HEK293 (cell line): ENCODE data around the gene ZNRF1.

Experiments used
- CTCF ChIA-PET: fragments of 350-600 bp; formaldehyde crosslinking; extraction: SDS; loops from one replicate; lab custom pipeline; 2021; ENCODE audit warnings: antibody characterized with exemption; lab: Yijun Ruan, JAX
- POLR2A ChIA-PET: fragments of 300-600 bp; formaldehyde crosslinking; extraction: SDS; loops from one replicate; lab custom pipeline; 2020; ENCODE audit warnings: antibody characterized with exemption, inconsistent platforms; lab: Yijun Ruan, JAX
- H3K27ac ChIP-seq: fragments of 200-500 bp; sonication (Bioruptor generic); 2 replicates; pipeline ENCODE4 v1.5.1; 2014; ENCODE audit warnings: low read depth, low read length, control low read depth, inconsistent platforms; ENCODE audit errors: extremely low read depth
- H3K36me3 ChIP-seq, 2 experiments: fragments of 200-500 bp in 1 of 2; sonication (Bioruptor generic) in 1 of 2; 1 replicate in 1 of 2; 2 replicates in 1 of 2; pipeline ENCODE4 v1.5.1; 2014 to 2017; ENCODE audit warnings: inconsistent platforms in 2 of 2, low read length in 2 of 2; ENCODE audit not compliant: control insufficient read depth in 2 of 2, insufficient read depth in 1 of 2
- H3K4me1 ChIP-seq: fragments of 200-500 bp; sonication (Bioruptor generic); 2 replicates; pipeline ENCODE4 v1.5.1; 2014; ENCODE audit warnings: mild to moderate bottlenecking, low read length, inconsistent platforms; ENCODE audit not compliant: control insufficient read depth, insufficient read depth
- H3K4me3 ChIP-seq: 2 replicates; pipeline ENCODE4 v1.5.1; 2011; ENCODE audit warnings: low read depth, mild to moderate bottlenecking, control low read depth, low read length, moderate library complexity
- H3K9me3 ChIP-seq: fragments of 200-500 bp; sonication (Bioruptor generic); 2 replicates; pipeline ENCODE4 v1.5.1; 2014; ENCODE audit warnings: low read depth, low read length, inconsistent platforms; ENCODE audit not compliant: control insufficient read depth, insufficient read depth
- EGR2 ChIP-seq: fragments of 450-650 bp; formaldehyde crosslinking; IDR thresholded peaks from 2 replicates; pipeline ENCODE4 v1.5.1; 2016; ENCODE audit warnings: low read depth, missing biosample characterization, missing genetic modification characterization
- HOXD13 ChIP-seq: sonication (generic); formaldehyde crosslinking; IDR thresholded peaks from 2 replicates; pipeline ENCODE4 v1.8.0; 2022; ENCODE audit warnings: missing genetic modification reagents, borderline replicate concordance
- KLF9 ChIP-seq: fragments of 450-650 bp; formaldehyde crosslinking; IDR thresholded peaks from 2 replicates; pipeline ENCODE4 v1.5.1; 2016; ENCODE audit warnings: missing biosample characterization, missing genetic modification characterization, low read depth
- SCRT1 ChIP-seq: fragments of 450-650 bp; formaldehyde crosslinking; IDR thresholded peaks from 2 replicates; pipeline ENCODE4 v1.5.1; 2016; ENCODE audit warnings: missing biosample characterization, missing genetic modification characterization, borderline replicate concordance
- SETDB1 ChIP-seq: IDR thresholded peaks from one replicate; pipeline ENCODE4 v1.6.1; 2017; ENCODE audit warnings: mild to moderate bottlenecking, low read length, moderate library complexity, mixed read lengths; ENCODE audit not compliant: insufficient read length
- TCF7L2 ChIP-seq: IDR thresholded peaks from 2 replicates; pipeline ENCODE4 v1.6.1; 2011; ENCODE audit warnings: low read depth, mild to moderate bottlenecking, inconsistent platforms, low read length, moderate library complexity, borderline replicate concordance
- ZIC2 ChIP-seq: fragments of 450-650 bp; formaldehyde crosslinking; IDR thresholded peaks from 2 replicates; pipeline ENCODE4 v1.5.1; 2016; ENCODE audit warnings: missing biosample characterization, missing genetic modification characterization
- ZNF174 ChIP-seq: fragments of 450-650 bp; formaldehyde crosslinking; IDR thresholded peaks from 2 replicates; pipeline ENCODE4 v1.5.0; 2017; ENCODE audit warnings: missing biosample characterization, mild to moderate bottlenecking, missing genetic modification characterization
- ZNF221 ChIP-seq: fragments of 450-650 bp; formaldehyde crosslinking; IDR thresholded peaks from 2 replicates; pipeline ENCODE4 v1.5.1; 2017; ENCODE audit warnings: missing biosample characterization, missing genetic modification characterization, borderline replicate concordance
- ZNF223 ChIP-seq: fragments of 450-650 bp; formaldehyde crosslinking; IDR thresholded peaks from 2 replicates; pipeline ENCODE4 v1.5.1; 2016; ENCODE audit warnings: missing biosample characterization, missing genetic modification characterization
- ZNF274 ChIP-seq, 2 experiments: fragments of 200-500 bp in 1 of 2; fragments of 450-650 bp in 1 of 2; sonication (Bioruptor generic) in 1 of 2; formaldehyde crosslinking in 1 of 2; IDR thresholded peaks; 2 replicates each; pipeline versions ENCODE4 v1.5.1 to v1.6.1; 2014 to 2016; ENCODE audit warnings: borderline replicate concordance in 1 of 2, inconsistent platforms in 1 of 2, low read length in 1 of 2, missing biosample characterization in 1 of 2, missing genetic modification characterization in 1 of 2
- ZNF426 ChIP-seq: fragments of 450-650 bp; formaldehyde crosslinking; IDR thresholded peaks from 2 replicates; pipeline ENCODE4 v1.5.1; 2017; ENCODE audit warnings: missing biosample characterization, missing genetic modification characterization, mild to moderate bottlenecking, inconsistent platforms, moderate library complexity
- ZNF501 ChIP-seq: fragments of 450-650 bp; formaldehyde crosslinking; IDR thresholded peaks from 2 replicates; pipeline ENCODE4 v1.5.1; 2016; ENCODE audit warnings: missing biosample characterization, missing genetic modification characterization
- ZNF548 ChIP-seq: fragments of 450-650 bp; formaldehyde crosslinking; IDR thresholded peaks from 2 replicates; pipeline ENCODE4 v1.5.1; 2016; ENCODE audit warnings: missing biosample characterization, missing genetic modification characterization
- ZNF571 ChIP-seq: fragments of 450-650 bp; formaldehyde crosslinking; IDR thresholded peaks from 2 replicates; pipeline ENCODE4 v1.5.0; 2017; ENCODE audit warnings: missing biosample characterization, missing genetic modification characterization
- ZNF596 ChIP-seq: fragments of 450-650 bp; IDR thresholded peaks from 2 replicates; pipeline ENCODE4 v1.5.0; 2018; ENCODE audit warnings: missing biosample characterization, mild to moderate bottlenecking, missing genetic modification characterization, moderate library complexity
- ZNF660 ChIP-seq: fragments of 450-650 bp; IDR thresholded peaks from 2 replicates; pipeline ENCODE4 v1.5.1; 2018; ENCODE audit warnings: missing biosample characterization, mild to moderate bottlenecking, missing genetic modification characterization
- ZNF776 ChIP-seq: fragments of 450-650 bp; formaldehyde crosslinking; IDR thresholded peaks from 2 replicates; pipeline ENCODE4 v1.5.0; 2017; ENCODE audit warnings: missing biosample characterization, missing genetic modification characterization, borderline replicate concordance
- ZNF837 ChIP-seq: fragments of 450-650 bp; formaldehyde crosslinking; IDR thresholded peaks from 2 replicates; pipeline ENCODE4 v1.5.1; 2016; ENCODE audit warnings: missing biosample characterization, missing genetic modification characterization
- ZXDB ChIP-seq: fragments of 450-650 bp; formaldehyde crosslinking; IDR thresholded peaks from 2 replicates; pipeline ENCODE4 v1.5.1; 2016; ENCODE audit warnings: missing biosample characterization, missing genetic modification characterization
- TF ChIP-seq, protein P1 (sequence below): fragments of 450-650 bp; formaldehyde crosslinking; IDR thresholded peaks from 2 replicates; pipeline ENCODE4 v1.5.1; 2016; ENCODE audit warnings: missing biosample characterization, missing genetic modification characterization, borderline replicate concordance
- TF ChIP-seq, protein P2 (sequence below): fragments of 450-650 bp; formaldehyde crosslinking; IDR thresholded peaks from 2 replicates; pipeline ENCODE4 v1.5.1; 2016; ENCODE audit warnings: missing biosample characterization, missing genetic modification characterization

ZNRF1 gene

DNA sequence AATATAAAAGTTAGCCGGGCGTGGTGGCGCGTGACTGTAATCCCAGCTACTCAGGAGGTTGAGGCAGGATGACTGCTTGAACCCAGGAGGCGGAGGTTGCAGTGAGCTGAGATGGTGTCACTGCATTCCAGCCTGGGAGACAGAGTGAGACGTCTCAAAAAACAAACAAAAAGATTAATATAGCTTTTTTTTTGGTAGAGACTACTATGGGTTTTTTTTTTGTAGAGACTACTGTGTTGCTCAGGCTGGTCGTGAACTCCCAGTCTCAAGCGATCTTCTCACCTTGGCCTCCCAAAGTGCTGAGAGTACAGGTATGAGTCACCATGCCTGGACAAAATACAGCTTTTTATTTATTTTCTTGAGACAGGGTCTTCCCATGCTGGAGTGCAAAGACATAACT, 20.2 kb downstream of the ZNRF1 start:
- Histone ChIP-seq H3K4me3 (no peak overlapping the region), H3K27ac (no peak overlapping the region), H3K4me1 (no peaks in the 10 kb centered on the region), H3K36me3 (peaks cover 0 to 4% of the 10 kb centered on the region in 2 experiments; a peak in 2 of 3 replicates), H3K9me3 (no peaks in the 10 kb centered on the region)
- CTCF ChIA-PET: interaction anchor here (0.6 kb wide), 1 partner anchor 26 kb away, joined by 4 read pairs; no protein-coding TSS in a partner anchor
- POLR2A ChIA-PET: interaction anchor here (0.6 kb wide), 1 partner anchor 9 kb away, joined by 6 read pairs; no protein-coding TSS in a partner anchor
- TF ChIP-seq ZNF501 (tag by site-specific recombination) (no peak), TCF7L2 (no peak)

DNA sequence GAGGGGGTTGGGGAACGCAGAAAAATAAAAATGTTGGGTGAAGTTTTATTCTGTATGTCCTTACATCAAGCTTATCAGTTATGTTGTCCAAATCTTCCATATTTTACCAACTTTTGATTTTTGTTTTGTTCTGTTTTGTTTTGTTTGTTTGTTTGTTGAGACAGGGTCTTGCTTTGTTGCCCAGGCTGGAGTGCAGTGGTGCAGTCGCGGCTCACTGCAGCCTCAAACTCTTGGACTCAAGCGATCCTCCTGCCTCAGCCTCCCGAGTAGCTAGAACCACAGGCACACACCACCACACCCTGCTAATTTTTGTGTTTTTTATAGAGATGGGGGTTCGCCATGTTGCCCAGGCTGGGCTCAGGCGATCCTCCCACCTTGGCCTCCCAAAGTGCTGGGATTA, 20.8 kb downstream of the ZNRF1 start:
- Histone ChIP-seq H3K36me3 (peaks cover 0 to 4% of the 10 kb centered on the region in 2 experiments; a peak in 2 of 3 replicates), H3K4me3 (no peak overlapping the region), H3K27ac (no peak overlapping the region), H3K4me1 (no peaks in the 10 kb centered on the region), H3K9me3 (no peaks in the 10 kb centered on the region)
- no peak for TF ChIP-seq ZNF660
- no peak for TF ChIP-seq ZNF174
- TF ChIP-seq SCRT1 (tag by site-specific recombination): no peak
- TF ChIP-seq ZNF776 (tag by site-specific recombination): no peak
- TF ChIP-seq ZNF837 (tag by site-specific recombination): no peak
- ChIA-PET CTCF (no interaction called here), POLR2A (interaction anchor here (0.6 kb wide), 1 partner anchor 9 kb away, joined by 6 read pairs; no protein-coding TSS in a partner anchor)

DNA sequence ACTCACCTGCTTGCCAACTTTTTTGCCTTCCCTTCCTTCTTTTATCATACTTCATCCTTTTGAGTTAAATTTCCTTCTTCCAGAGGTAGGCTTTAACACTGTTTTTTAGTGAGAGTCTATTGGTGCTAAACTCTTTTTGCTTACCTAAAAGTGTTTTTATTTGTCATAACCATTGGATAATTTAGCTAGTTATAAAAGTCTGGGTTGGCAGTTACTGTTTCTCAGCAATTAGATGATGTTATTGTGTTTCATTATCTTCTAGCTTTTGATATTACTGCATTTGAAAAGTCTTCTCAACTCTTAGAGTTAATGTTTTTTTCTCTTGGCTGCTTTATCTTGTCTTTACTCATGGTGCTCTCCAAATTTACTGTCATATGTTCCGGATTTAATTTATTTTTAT, 22.6 kb downstream of the ZNRF1 start:
- Histone ChIP-seq H3K4me3 (no peak overlapping the region), H3K27ac (no peak overlapping the region), H3K4me1 (0 out of 2 replicates have a peak, but pooled peaks cover 4% of the 10 kb centered on the region), H3K36me3 (peaks cover 0 to 4% of the 10 kb centered on the region in 2 experiments; a peak in 2 of 3 replicates), H3K9me3 (no peaks in the 10 kb centered on the region)
- ChIA-PET POLR2A (no interaction called here), CTCF (no interaction called here)
- TF ChIP-seq ZNF837 (tag by site-specific recombination) (no peak), SETDB1 (peak; percentile 76), ZNF571 (tag by site-specific recombination) (no peak)

DNA sequence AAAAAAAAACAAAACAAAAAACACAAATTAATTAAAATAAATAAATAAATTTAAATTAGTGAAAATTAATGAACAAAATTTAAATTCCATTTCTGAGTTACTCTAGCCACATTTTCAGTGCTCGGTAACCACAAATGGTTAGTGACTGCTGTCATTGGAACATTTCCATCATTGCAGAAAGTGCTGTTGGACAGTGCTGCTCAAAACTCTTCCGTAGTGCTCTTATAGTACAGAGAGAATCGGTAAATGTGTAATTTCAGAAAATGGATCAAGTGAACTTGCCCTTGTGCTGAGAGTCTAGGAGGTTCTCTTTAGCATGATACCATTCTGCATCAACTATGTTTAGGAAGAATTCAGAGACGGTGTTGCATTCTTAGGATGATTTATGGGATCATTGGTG, 23.7 kb downstream of the ZNRF1 start:
- CTCF ChIA-PET: no interaction called here
- peaks cover 0 to 4% of the 10 kb centered on the region in 2 experiments; a peak in 2 of 3 replicates for H3K36me3 ChIP-seq
- TF ChIP-seq, protein P1, sequence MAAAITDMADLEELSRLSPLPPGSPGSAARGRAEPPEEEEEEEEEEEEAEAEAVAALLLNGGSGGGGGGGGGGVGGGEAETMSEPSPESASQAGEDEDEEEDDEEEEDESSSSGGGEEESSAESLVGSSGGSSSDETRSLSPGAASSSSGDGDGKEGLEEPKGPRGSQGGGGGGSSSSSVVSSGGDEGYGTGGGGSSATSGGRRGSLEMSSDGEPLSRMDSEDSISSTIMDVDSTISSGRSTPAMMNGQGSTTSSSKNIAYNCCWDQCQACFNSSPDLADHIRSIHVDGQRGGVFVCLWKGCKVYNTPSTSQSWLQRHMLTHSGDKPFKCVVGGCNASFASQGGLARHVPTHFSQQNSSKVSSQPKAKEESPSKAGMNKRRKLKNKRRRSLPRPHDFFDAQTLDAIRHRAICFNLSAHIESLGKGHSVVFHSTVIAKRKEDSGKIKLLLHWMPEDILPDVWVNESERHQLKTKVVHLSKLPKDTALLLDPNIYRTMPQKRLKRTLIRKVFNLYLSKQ (tag by site-specific recombination): no peak
- no peak for TF ChIP-seq ZIC2
- TF ChIP-seq, all 188 proteins: peak for 0
- POLR2A ChIA-PET: no interaction called here
- Histone ChIP-seq H3K4me3 (no peak overlapping the region), H3K4me1 (0 out of 2 replicates have a peak, but pooled peaks cover 4% of the 10 kb centered on the region), H3K27ac (no peak overlapping the region), H3K9me3 (no peaks in the 10 kb centered on the region)

DNA sequence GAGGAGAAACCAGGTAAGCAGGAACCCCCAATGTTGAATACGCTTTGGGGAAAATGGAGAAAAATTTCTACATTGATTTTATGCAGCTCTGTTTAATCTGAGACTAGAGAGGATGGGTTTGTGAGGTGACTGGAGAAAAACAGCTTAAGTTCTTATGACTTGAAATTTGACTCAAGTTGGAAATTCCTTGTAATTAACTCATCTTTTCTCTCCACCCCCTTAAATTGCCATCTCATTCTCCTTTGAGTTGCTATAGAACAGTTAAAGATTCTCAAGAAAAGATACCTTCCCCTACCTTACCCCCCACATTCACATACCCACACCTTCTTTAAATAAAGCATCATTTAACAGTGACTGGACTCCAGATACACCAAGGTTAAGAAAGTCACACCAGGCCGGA, 24.2 kb downstream of the ZNRF1 start:
- CTCF ChIA-PET: no interaction called here
- Histone ChIP-seq H3K4me1 (0 out of 2 replicates have a peak, but pooled peaks cover 4% of the 10 kb centered on the region), H3K27ac (no peak overlapping the region), H3K9me3 (no peaks in the 10 kb centered on the region), H3K36me3 (peaks cover 0 to 4% of the 10 kb centered on the region in 2 experiments; a peak in 2 of 3 replicates), H3K4me3 (no peak overlapping the region)
- POLR2A ChIA-PET: no interaction called here
- TF ChIP-seq EGR2 (tag by site-specific recombination) (no peak), ZNF223 (tag by site-specific recombination) (no peak), ZNF426 (tag by site-specific recombination) (no peak), ZNF501 (tag by site-specific recombination) (no peak), ZNF274 (IDR thresholded peaks at IDR 0.05; ENCODE audit: low read length) (no peak), ZNF274 (tag by site-specific recombination; IDR thresholded peaks at IDR 0.05; ENCODE audit: borderline replicate concordance) (no peak), ZNF596 (tag by site-specific recombination) (no peak), ZXDB (no peak), ZNF548 (no peak), KLF9 (tag by site-specific recombination) (no peak), ZNF221 (tag by site-specific recombination) (no peak), HOXD13 (CRISPR knock-in tag) (no peak)
- TF ChIP-seq, protein P2, sequence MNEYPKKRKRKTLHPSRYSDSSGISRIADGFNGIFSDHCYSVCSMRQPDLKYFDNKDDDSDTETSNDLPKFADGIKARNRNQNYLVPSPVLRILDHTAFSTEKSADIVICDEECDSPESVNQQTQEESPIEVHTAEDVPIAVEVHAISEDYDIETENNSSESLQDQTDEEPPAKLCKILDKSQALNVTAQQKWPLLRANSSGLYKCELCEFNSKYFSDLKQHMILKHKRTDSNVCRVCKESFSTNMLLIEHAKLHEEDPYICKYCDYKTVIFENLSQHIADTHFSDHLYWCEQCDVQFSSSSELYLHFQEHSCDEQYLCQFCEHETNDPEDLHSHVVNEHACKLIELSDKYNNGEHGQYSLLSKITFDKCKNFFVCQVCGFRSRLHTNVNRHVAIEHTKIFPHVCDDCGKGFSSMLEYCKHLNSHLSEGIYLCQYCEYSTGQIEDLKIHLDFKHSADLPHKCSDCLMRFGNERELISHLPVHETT: no peak
